BE2C (cell line): ENCODE measurements around the gene CYP2J2.
"Not testable (repeated sequence)": the region's sequence is repeated elsewhere in the genome, so short reads cannot be mapped to it uniquely, and the experiment has no call there.

Experiments
- DNase-seq: peaks from one replicate; pipeline ENCODE4 v3.0.0-alpha.2; 2020
- H3K27me3 ChIP-seq: fragments of 250-450 bp; sonication (Bioruptor Pico); 2 replicates; pipeline ENCODE4 v1.5.1; 2020; ENCODE audit warnings: mild to moderate bottlenecking
- H3K36me3 ChIP-seq: fragments of 250-450 bp; sonication (Bioruptor Pico); 2 replicates; pipeline ENCODE4 v1.5.1; 2020; ENCODE audit warnings: mild to moderate bottlenecking
- H3K4me1 ChIP-seq: fragments of 250-450 bp; sonication (Bioruptor Pico); 2 replicates; pipeline ENCODE4 v1.5.1; 2020
- H3K4me3 ChIP-seq: 2 replicates; pipeline ENCODE4 v1.5.1; 2011; ENCODE audit warnings: low read depth, low read length
- H3K9me3 ChIP-seq: fragments of 250-450 bp; sonication (Bioruptor Pico); 2 replicates; pipeline ENCODE4 v1.5.1; 2020
- CTCF ChIP-seq: IDR thresholded peaks from 2 replicates; pipeline ENCODE4 v1.5.1; 2012; ENCODE audit warnings: mild to moderate bottlenecking, low read depth, low read length

CYP2J2 gene

DNA sequence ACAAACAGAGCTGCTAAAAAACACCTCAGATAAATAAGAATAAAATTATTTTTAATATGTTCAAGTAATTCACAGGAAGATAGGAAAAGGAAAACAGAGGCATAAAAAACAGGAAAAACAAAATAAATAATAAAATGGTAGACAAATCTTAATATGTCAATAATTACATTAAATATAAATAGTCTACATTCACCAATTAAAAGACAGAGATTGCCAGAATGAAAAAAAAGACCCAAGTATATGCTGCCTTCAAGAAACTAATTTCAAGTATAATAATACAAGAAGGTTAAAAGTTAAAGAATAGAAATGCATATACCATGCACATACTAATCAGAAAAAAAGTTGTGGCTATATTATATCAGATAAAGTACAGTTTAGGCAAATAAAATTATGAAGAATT, 1.9 kb downstream of the CYP2J2 start:
- H3K4me3 ChIP-seq, result no peak overlapping the region
- no peaks in the 10 kb centered on the region for H3K9me3 ChIP-seq
- no peaks in the 10 kb centered on the region for H3K36me3 ChIP-seq
- TF ChIP-seq CTCF, result no peak
- no peak for DNase-seq
- no peaks in the 10 kb centered on the region for H3K4me1 ChIP-seq
- H3K27me3 ChIP-seq, result peaks cover 7% of the 10 kb centered on the region

GRCh38 chr1:59921258-59921899, 5.2 kb downstream of the CYP2J2 start:
- H3K4me3 ChIP-seq, H3K4me1 ChIP-seq, H3K36me3 ChIP-seq, H3K9me3 ChIP-seq, H3K27me3 ChIP-seq, DNase-seq: not testable (repeated sequence)

DNA sequence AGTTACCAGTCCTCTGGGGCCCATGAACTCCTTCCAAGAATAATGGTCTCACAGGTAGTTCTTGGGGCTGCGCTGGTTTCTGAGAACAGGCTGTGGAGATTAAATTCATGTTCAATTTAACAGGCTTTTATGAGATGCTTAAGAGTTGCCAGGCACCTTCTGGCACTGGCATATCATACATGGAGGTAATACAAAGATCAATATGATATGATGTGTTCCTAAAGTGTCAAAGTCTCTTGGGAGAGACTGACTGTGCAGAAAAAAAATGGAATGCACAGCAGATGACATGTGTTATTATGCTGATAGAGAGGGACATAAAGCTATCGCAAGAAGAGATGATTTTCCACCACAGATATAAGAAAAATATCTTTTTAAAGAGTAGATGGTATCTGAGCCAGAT, 6.8 kb downstream of the CYP2J2 start:
- no peak for TF ChIP-seq CTCF
- Histone ChIP-seq H3K4me3 (no peak overlapping the region), H3K4me1 (no peaks in the 10 kb centered on the region), H3K27me3 (no peaks in the 10 kb centered on the region), H3K36me3 (no peaks in the 10 kb centered on the region), H3K9me3 (no peaks in the 10 kb centered on the region)
- no peak for DNase-seq

- no peaks in the 10 kb centered on the region for H3K4me1 ChIP-seq
- no peaks in the 10 kb centered on the region for H3K36me3 ChIP-seq
- H3K4me3 ChIP-seq, result no peak overlapping the region
- no peak for TF ChIP-seq CTCF
- DNase-seq, result no peak
- no peaks in the 10 kb centered on the region for H3K9me3 ChIP-seq
- no peaks in the 10 kb centered on the region for H3K27me3 ChIP-seq
These were observed 8.8 kb downstream of the CYP2J2 start for GRCh38 chr1:59917785-59918180.

DNA sequence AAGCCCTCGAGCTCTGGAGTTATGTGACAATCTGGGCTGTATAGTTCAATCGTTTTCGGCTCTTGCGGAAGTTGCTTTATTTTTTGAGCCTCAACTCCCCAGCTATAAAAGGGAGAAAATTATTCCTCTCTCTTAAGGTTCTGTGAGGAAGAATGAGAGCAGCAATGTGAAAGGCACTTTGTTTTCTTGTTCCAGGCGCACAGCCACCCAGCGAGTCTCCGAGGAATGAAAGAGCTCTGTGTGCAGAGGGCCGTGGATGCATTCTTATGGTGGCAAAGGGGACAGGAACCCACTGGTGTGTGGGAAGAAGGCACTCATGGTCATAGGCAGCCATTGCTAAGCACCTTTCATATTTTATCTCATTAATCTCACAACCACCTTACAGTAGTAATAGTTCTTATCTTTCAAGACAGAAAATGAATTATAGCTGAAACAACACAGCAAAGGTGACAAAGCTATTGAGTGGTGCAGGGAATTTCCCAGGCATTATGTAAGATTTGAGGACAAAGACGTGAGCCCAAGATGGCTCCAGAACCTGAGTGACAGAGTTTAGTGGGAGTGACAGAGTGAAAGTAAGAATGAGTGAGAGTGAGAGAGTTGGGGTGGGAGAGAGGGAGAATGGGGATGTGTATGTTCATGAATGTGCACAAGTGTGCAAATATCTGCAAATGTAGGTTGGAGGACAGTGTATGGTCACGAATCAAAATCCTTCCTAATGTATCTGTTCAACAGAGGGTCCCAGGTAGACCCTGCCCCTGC, 9.4 kb downstream of the CYP2J2 start:
- DNase-seq, result no peak

DNA sequence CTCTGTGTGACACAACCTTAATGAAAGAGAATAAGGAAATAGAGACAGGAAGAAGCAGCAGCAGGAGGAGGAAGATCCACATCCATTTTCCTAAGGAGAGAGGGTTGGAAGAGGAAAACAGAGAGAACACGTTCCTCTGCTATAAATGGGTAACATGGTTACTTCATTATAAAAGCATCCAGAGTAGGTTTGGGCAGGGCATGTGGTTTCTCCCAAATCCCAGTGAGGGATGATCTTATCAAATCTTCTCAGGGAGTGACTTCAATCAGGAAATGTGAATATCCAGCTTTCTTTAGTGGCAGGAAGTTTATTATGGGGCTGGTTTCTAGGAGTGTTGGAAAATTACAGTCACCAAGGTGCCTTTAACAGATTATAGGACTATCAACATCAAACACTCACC, 11.1 kb downstream of the CYP2J2 start:
- H3K4me3 ChIP-seq, result no peak overlapping the region
- H3K9me3 ChIP-seq, result no peaks in the 10 kb centered on the region
- no peaks in the 10 kb centered on the region for H3K27me3 ChIP-seq
- H3K4me1 ChIP-seq, result no peaks in the 10 kb centered on the region
- no peak for TF ChIP-seq CTCF
- no peaks in the 10 kb centered on the region for H3K36me3 ChIP-seq
- no peak for DNase-seq

More for the DNA sequence above, 9.4 kb downstream of the CYP2J2 start:
- Histone ChIP-seq H3K4me3 (no peak overlapping the region), H3K9me3 (no peaks in the 10 kb centered on the region), H3K36me3 (no peaks in the 10 kb centered on the region), H3K4me1 (no peaks in the 10 kb centered on the region), H3K27me3 (no peaks in the 10 kb centered on the region)
- no peak for TF ChIP-seq CTCF

GRCh38 chr1:59914791-59915286, 11.7 kb downstream of the CYP2J2 start:
- not testable (repeated sequence) for H3K4me3 ChIP-seq, H3K27me3 ChIP-seq, H3K9me3 ChIP-seq, H3K4me1 ChIP-seq, DNase-seq, H3K36me3 ChIP-seq
